WERI-Rb-1 (cell line): ENCODE data around the gene SAMD4B.

Source experiments
- DNase-seq: peaks from one replicate; pipeline ENCODE4 v3.0.0-alpha.2; 2020
- H3K27ac ChIP-seq: fragments of 250-450 bp; sonication (Bioruptor Pico); 2 replicates; pipeline ENCODE4 v1.5.1; 2020; ENCODE audit warnings: mild to moderate bottlenecking, moderate library complexity
- H3K27me3 ChIP-seq: fragments of 250-450 bp; sonication (Bioruptor Pico); 2 replicates; pipeline ENCODE4 v1.5.1; 2021; ENCODE audit warnings: mild to moderate bottlenecking, low read depth, moderate library complexity; ENCODE audit not compliant: insufficient read depth, severe bottlenecking
- H3K36me3 ChIP-seq: fragments of 250-450 bp; sonication (Bioruptor Pico); 2 replicates; pipeline ENCODE4 v1.5.1; 2020; ENCODE audit warnings: mild to moderate bottlenecking, moderate library complexity
- H3K4me3 ChIP-seq: 2 replicates; pipeline ENCODE4 v1.5.1; 2011; ENCODE audit warnings: low read depth, mild to moderate bottlenecking, control low read depth, low read length
- H3K9me3 ChIP-seq: fragments of 250-450 bp; sonication (Bioruptor Pico); 2 replicates; pipeline ENCODE4 v1.5.1; 2021; ENCODE audit warnings: mild to moderate bottlenecking, moderate library complexity; ENCODE audit not compliant: severe bottlenecking
- TF ChIP-seq, protein P1 (sequence below): IDR thresholded peaks from 2 replicates; pipeline ENCODE4 v1.5.1; 2011; ENCODE audit warnings: low read depth, mild to moderate bottlenecking, control low read depth, inconsistent platforms, low read length

Gene SAMD4B

DNA sequence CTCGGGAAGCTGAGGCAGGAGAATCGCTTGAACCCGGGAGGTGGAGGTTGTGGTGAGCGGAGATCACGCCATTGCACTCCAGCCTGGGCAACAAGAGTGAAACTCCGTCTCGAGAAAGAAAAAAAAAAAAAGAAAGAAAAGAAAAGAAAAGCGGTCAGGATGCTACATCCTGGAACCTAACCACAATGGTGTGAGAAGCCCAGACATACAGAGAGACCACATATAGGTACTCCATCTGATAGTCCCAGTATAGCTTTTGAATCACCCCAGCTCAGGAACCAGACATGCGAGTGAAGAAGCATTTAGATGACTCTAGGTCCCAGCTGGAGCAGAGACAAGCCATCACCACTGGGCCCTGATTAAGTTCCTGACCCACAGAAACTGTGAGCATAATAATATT lies 42.8 kb upstream of the SAMD4B start:
- Histone ChIP-seq H3K27me3 (no peaks in the 10 kb centered on the region), H3K36me3 (no peaks in the 10 kb centered on the region), H3K27ac (no peak overlapping the region), H3K9me3 (no peaks in the 10 kb centered on the region), H3K4me3 (no peak overlapping the region)
- TF ChIP-seq, protein P1, sequence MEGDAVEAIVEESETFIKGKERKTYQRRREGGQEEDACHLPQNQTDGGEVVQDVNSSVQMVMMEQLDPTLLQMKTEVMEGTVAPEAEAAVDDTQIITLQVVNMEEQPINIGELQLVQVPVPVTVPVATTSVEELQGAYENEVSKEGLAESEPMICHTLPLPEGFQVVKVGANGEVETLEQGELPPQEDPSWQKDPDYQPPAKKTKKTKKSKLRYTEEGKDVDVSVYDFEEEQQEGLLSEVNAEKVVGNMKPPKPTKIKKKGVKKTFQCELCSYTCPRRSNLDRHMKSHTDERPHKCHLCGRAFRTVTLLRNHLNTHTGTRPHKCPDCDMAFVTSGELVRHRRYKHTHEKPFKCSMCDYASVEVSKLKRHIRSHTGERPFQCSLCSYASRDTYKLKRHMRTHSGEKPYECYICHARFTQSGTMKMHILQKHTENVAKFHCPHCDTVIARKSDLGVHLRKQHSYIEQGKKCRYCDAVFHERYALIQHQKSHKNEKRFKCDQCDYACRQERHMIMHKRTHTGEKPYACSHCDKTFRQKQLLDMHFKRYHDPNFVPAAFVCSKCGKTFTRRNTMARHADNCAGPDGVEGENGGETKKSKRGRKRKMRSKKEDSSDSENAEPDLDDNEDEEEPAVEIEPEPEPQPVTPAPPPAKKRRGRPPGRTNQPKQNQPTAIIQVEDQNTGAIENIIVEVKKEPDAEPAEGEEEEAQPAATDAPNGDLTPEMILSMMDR: no peak
- no peak for DNase-seq

DNA sequence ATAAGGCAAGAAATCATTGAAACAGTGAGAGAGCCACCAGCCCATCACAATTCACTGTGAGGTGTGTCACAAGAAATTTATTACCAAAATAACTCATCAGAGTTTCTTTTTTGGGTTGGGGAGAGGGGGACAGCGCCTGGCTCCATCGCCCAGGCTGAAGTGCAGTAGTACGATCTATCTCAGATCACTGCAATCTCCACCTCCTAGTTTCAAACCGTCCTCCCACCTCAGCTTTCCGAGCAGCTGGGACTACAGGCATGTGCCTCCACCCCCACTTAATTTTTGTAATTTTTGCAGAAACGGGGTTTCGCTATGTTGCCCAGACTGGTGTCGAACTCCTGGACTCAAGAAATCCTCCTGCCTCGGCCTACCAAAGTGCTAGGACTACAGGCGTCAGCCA lies 42.4 kb upstream of the SAMD4B start:
- Histone ChIP-seq H3K9me3 (no peaks in the 10 kb centered on the region), H3K27me3 (no peaks in the 10 kb centered on the region), H3K4me3 (no peak overlapping the region), H3K36me3 (no peaks in the 10 kb centered on the region), H3K27ac (no peak overlapping the region)
- TF ChIP-seq, protein P1: no peak
- no peak for DNase-seq

DNA sequence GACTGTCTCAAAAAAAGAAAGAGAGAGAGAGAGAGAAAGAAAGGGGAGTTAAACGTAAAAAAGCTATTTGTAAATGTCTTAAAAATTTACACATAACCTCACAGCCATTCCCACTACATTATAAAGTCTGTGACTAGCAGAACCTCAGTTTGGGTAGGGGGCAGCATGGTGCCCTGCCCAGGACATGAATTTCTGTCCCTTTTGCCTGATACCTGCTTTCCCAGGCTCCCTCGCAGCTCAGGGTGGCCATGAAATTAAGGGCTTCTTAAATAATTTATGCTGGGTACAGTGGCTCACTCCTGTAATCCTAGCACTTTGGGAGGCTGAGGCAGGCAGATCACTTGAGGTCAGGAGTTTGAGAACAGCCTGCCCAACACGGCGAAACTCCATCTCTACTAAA lies 41.2 kb upstream of the SAMD4B start:
- Histone ChIP-seq H3K27me3 (no peaks in the 10 kb centered on the region), H3K9me3 (no peaks in the 10 kb centered on the region), H3K4me3 (no peak overlapping the region), H3K36me3 (no peaks in the 10 kb centered on the region), H3K27ac (no peak overlapping the region)
- TF ChIP-seq, protein P1: no peak
- DNase-seq: no peak

DNA sequence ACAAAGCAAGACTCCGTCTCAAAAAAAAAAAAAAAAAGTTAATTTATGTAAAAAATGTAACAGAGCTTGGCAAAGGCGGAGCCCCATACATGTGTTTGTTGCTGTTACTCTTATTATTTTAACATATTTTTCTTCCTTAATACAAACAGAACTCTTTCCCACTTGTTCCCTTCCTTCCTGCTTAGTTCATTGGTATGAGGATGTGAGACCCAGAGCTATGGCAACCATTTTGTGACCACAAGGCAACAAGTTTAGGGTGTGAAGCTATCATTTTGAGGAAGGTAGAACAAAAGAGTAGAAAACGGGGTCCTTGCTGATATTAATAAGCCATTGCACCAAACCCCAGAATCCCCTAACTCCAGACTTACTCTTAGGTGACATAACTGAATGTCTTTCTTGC lies 40.7 kb upstream of the SAMD4B start:
- no peak overlapping the region for H3K4me3 ChIP-seq
- peaks cover 5% of the 10 kb centered on the region; the same call in 1 of the 2 replicates for H3K36me3 ChIP-seq
- no peak overlapping the region for H3K27ac ChIP-seq
- no peaks in the 10 kb centered on the region for H3K27me3 ChIP-seq
- no peak for DNase-seq
- TF ChIP-seq, protein P1: no peak
- no peaks in the 10 kb centered on the region for H3K9me3 ChIP-seq

DNA sequence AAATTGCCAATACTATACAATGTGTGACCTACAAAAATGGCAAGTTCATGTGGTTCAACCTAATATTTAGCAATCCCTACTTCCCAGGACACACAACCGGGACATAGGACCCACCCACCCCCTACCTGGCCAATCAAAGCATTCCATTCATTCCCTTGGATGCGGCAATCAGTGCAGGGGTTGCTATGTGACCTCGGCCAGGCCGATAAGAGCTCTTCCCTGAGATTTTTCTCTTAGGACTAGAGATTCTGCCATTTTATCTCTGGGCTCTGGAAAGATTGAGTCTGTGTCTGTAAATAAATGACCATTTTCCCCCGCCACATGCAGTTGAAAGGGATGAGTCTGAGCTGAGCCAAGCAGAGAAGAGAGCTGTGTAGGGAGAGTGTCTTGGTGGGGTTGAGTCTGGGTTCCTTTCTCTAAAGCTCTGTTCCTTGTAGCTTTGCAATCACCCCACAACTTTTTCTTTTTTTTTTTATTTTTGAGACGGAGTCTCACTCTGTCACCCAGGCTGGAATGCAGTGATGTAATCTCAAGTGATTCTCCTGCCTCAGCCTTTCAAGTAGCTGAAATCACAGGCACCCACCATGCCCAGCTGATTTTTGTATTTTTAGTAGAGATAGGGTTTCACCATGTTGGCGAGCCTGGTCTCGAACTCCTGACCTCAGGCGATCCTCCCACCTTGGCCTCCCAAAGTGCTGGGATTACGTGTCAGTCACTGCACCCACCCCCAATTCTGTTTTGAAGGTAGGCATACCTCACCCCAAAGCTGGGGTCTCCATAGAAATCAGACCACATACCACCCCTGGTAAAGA lies 38.6 kb upstream of the SAMD4B start:
- TF ChIP-seq, protein P1: no peak
- Histone ChIP-seq H3K4me3 (no peak overlapping the region), H3K36me3 (peaks cover 25% of the 10 kb centered on the region), H3K9me3 (no peaks in the 10 kb centered on the region), H3K27me3 (no peaks in the 10 kb centered on the region), H3K27ac (no peak overlapping the region)
- DNase-seq: no peak

DNA sequence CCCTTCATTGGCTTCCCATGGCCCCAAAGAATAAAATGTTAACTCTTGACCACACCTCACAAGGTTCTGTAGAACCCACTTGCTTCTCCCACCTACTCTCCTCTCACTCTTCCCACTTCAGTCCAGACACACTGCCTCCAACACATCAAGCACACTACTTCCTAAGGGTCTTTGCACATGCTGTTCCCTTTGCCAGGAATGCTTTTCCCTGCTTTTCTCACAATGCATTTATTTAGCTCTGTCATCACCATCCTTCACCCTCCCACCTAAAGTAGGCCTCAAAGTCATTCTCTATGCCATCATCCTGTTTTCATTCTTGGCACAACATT lies 38.1 kb upstream of the SAMD4B start:
- TF ChIP-seq, protein P1: no peak
- H3K9me3 ChIP-seq: no peaks in the 10 kb centered on the region
- DNase-seq: no peak
- peaks cover 31% of the 10 kb centered on the region for H3K36me3 ChIP-seq
- no peaks in the 10 kb centered on the region for H3K27me3 ChIP-seq
- no peak overlapping the region for H3K4me3 ChIP-seq
- no peak overlapping the region for H3K27ac ChIP-seq
